ENCODE data around the gene TTF2. TPM values are rescaled to one million over a fixed set of nuclear protein-coding genes. Genes with fewer than 3 reads are reported as not detected.
A peak's percentile ranks its signal among the peaks of the same experiment; 100 is the strongest.

TTF2 gene
- 11.1 TPM for total RNA-seq (ENCODE audit: unreplicated experiment)
- long read RNA-seq, partial matches to known transcripts = 1 of 2 reads
- long read RNA-seq, other reads (novel, unspliced or antisense) = 1 of 2 reads

- TF ChIP-seq, protein P1, sequence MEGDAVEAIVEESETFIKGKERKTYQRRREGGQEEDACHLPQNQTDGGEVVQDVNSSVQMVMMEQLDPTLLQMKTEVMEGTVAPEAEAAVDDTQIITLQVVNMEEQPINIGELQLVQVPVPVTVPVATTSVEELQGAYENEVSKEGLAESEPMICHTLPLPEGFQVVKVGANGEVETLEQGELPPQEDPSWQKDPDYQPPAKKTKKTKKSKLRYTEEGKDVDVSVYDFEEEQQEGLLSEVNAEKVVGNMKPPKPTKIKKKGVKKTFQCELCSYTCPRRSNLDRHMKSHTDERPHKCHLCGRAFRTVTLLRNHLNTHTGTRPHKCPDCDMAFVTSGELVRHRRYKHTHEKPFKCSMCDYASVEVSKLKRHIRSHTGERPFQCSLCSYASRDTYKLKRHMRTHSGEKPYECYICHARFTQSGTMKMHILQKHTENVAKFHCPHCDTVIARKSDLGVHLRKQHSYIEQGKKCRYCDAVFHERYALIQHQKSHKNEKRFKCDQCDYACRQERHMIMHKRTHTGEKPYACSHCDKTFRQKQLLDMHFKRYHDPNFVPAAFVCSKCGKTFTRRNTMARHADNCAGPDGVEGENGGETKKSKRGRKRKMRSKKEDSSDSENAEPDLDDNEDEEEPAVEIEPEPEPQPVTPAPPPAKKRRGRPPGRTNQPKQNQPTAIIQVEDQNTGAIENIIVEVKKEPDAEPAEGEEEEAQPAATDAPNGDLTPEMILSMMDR (IDR thresholded peaks at IDR 0.05; ENCODE audit: unreplicated experiment) = no peak
- Mint-ChIP-seq H3K9me3 (ENCODE audit: unreplicated experiment) (no peaks in the 10 kb centered on the region), H3K4me1 (ENCODE audit: unreplicated experiment) (peaks cover 10% of the 10 kb centered on the region), H3K4me3 (ENCODE audit: unreplicated experiment) (no peak within 1 kb of the TSS), H3K27ac (ENCODE audit: unreplicated experiment) (peak within 1 kb of the TSS; percentile 59), H3K27me3 (ENCODE audit: unreplicated experiment) (peaks cover 2% of the 10 kb centered on the region), H3K36me3 (ENCODE audit: low read depth, unreplicated experiment) (no peaks in the 10 kb centered on the region)
- DNase-seq (ENCODE audit: low spot score) = peak; percentile 87
Measured at GRCh38 chr1:117059678-117060440, at the start of gene TTF2. TSS of gene TTF2 (plus strand) at chr1:117060326. CDS start at chr1:117060347, 21 bp downstream.

DNA sequence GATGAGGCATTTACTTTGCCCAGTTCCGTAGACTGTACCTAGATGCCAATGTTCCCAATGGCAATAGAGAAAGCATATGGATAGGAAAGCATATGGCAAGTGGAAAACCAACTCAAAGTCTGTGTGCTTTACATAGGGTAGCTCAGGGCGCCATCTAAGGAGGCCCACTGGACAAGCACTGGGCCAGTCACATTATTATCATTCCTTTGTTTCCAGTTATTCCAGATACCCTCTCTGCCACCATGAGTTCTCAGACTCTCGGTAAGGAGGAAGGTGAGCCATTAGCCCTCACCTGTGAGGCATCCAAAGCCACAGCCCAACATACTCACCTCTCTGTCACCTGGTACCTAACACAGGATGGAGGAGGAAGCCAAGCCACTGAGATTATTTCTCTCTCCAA is 48.8 kb upstream of the TTF2 start:
- TF ChIP-seq, protein P1 (IDR thresholded peaks at IDR 0.05; ENCODE audit: unreplicated experiment) = no peak
- no peak overlapping the region for H3K27ac Mint-ChIP-seq (ENCODE audit: unreplicated experiment)
- no peak overlapping the region for H3K4me3 Mint-ChIP-seq (ENCODE audit: unreplicated experiment)
- H3K36me3 Mint-ChIP-seq (ENCODE audit: low read depth, unreplicated experiment) = no peaks in the 10 kb centered on the region
- no peak for DNase-seq (ENCODE audit: low spot score)
- H3K9me3 Mint-ChIP-seq (ENCODE audit: unreplicated experiment) = no peaks in the 10 kb centered on the region
- H3K4me1 Mint-ChIP-seq (ENCODE audit: unreplicated experiment) = no peaks in the 10 kb centered on the region
- H3K27me3 Mint-ChIP-seq (ENCODE audit: unreplicated experiment) = no peaks in the 10 kb centered on the region

DNA sequence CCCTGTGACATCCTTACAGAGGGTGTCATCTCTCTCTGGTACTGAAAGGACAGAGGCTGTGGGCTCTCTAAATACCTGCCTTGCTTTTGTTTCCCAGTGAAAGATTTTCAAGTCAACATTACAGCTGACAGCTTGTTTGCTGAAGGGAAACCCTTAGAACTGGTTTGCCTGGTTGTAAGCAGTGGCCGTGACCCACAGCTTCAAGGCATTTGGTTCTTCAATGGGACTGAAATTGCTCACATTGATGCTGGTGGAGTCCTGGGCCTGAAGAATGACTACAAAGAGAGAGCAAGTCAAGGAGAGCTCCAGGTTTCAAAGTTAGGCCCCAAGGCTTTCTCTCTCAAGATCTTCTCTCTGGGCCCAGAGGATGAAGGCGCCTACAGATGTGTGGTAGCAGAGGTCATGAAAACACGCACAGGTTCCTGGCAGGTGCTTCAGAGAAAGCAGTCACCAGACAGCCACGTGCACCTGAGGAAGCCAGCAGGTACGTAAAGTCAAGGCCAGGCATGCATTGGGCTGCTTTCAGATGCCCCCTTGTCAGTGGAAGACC is 46.7 kb upstream of the TTF2 start:
- TF ChIP-seq, protein P1 (IDR thresholded peaks at IDR 0.05; ENCODE audit: unreplicated experiment) = no peak
- Mint-ChIP-seq H3K4me1 (ENCODE audit: unreplicated experiment) (no peaks in the 10 kb centered on the region), H3K27me3 (ENCODE audit: unreplicated experiment) (no peaks in the 10 kb centered on the region), H3K36me3 (ENCODE audit: low read depth, unreplicated experiment) (no peaks in the 10 kb centered on the region), H3K4me3 (ENCODE audit: unreplicated experiment) (no peak overlapping the region), H3K27ac (ENCODE audit: unreplicated experiment) (no peak overlapping the region), H3K9me3 (ENCODE audit: unreplicated experiment) (no peaks in the 10 kb centered on the region)
- no peak for DNase-seq (ENCODE audit: low spot score)

DNA sequence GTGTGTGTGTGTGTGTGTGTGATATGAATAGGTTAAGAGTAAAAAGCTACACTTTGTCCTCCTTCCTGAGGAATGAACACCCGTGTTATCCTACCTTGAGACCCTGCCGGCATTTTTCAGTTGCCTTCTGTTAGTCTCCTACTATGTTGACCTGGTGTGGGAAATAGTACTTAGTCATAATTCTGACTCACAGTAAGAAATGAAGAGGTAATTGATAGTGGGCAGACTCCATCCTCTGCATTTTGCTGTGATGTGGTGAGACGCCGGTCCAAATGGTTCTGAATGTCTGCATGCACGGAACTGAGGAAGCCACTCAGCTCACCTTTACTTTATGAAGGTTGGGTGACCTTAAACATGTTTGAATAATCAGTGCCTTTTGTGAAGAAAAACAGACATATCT is 45.9 kb upstream of the TTF2 start:
- Mint-ChIP-seq H3K4me3 (ENCODE audit: unreplicated experiment) (no peak overlapping the region), H3K27me3 (ENCODE audit: unreplicated experiment) (no peaks in the 10 kb centered on the region), H3K4me1 (ENCODE audit: unreplicated experiment) (no peaks in the 10 kb centered on the region), H3K27ac (ENCODE audit: unreplicated experiment) (no peak overlapping the region), H3K9me3 (ENCODE audit: unreplicated experiment) (no peaks in the 10 kb centered on the region), H3K36me3 (ENCODE audit: low read depth, unreplicated experiment) (no peaks in the 10 kb centered on the region)
- TF ChIP-seq, protein P1 (IDR thresholded peaks at IDR 0.05; ENCODE audit: unreplicated experiment) = no peak
- no peak for DNase-seq (ENCODE audit: low spot score)

DNA sequence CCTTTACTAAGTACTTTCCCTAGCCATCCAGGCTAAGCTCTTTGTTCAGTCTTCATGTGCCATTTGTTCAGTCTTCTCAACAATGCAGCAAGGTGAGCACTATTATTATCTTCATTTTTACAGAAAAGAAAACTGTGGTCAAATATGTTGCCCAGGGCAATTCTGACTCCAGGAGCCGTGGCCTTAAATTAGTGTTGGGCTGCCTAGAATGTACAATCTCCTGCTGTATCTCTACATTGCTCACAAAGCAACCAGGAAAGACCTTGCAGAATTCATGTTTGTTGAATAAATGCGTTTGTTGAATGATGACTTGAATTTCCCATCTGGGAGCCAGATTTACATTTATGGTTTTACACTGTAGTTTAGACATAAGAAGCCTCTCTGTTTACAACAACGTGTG is 44.4 kb upstream of the TTF2 start:
- no peaks in the 10 kb centered on the region for H3K27me3 Mint-ChIP-seq (ENCODE audit: unreplicated experiment)
- no peak overlapping the region for H3K27ac Mint-ChIP-seq (ENCODE audit: unreplicated experiment)
- no peaks in the 10 kb centered on the region for H3K9me3 Mint-ChIP-seq (ENCODE audit: unreplicated experiment)
- H3K4me3 Mint-ChIP-seq (ENCODE audit: unreplicated experiment) = no peak overlapping the region
- TF ChIP-seq, protein P1 (IDR thresholded peaks at IDR 0.05; ENCODE audit: unreplicated experiment) = no peak
- no peak for DNase-seq (ENCODE audit: low spot score)
- H3K4me1 Mint-ChIP-seq (ENCODE audit: unreplicated experiment) = no peaks in the 10 kb centered on the region
- no peaks in the 10 kb centered on the region for H3K36me3 Mint-ChIP-seq (ENCODE audit: low read depth, unreplicated experiment)

All from endothelial cell (in vitro differentiated cells).